ENCODE measurements around the gene PLCB1. TPM values are rescaled to one million over a fixed set of nuclear protein-coding genes. Genes with fewer than 3 reads are reported as not detected.

Gene PLCB1
- total RNA-seq, 1 experiment from 2014 or later = 16.0 TPM

DNA sequence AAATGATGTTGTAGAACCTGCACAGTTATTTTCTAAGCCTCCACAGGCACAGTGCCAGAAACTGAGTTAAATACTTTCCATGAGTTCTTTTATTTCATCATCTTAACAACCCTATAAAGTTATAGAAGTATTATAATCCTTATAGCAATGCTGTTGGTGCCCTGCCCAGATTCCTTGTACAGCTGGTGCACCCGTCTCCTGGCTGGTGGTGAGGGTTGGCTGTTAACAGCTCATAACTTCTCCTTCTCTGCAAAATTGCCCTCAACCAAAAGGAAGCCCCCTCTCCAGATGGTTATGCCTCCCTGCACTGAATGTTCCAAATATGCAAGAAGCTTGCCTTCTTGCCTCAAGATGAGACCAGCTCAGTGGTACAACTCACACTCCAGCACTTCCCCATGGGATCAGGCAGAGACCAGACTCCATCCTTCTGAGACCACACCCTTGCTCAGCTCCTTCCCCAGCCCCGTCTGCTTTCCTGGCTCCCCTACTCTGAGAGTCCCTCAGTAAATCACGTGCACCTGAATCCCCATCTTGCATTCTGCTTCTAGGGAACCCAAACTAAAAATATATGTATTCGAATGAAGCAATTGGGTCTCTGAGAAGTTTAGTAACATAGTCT, 632.4 kb downstream of the PLCB1 start:
- Histone ChIP-seq H3K36me3 (no peaks in the 10 kb centered on the region), H3K9me3 (no peaks in the 10 kb centered on the region), H3K4me3 (no peak overlapping the region), H3K27me3 (no peaks in the 10 kb centered on the region)
- peak; percentile 94 for DNase-seq

DNA sequence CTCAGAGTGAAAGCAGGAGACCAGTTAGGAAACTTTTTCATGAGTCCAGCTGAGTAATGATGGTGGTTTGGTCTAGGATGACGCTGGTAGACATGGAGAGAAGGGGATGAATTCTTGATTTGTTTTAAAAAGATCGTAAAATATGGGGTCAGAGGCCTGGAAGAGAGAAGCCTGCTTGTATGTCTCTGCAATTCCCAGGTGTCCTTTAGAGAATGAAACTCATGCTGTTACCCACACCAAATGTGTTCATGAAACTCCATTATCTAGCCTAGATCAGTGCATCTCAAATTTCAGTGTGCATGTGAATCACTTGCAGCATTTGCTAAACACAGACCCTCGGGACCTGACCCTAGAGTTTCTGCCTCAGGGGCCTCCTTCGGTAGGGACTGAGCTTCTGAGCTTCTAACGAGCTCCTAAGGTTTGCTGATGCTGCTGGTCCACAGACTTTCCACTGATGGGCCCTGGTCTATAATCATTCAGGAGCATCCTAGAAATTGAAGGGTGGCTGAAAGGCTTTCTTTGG, 634.9 kb downstream of the PLCB1 start:
- Histone ChIP-seq H3K9me3 (no peaks in the 10 kb centered on the region), H3K36me3 (no peaks in the 10 kb centered on the region; the same call in 1 of the 2 replicates), H3K27me3 (no peaks in the 10 kb centered on the region), H3K4me3 (no peak overlapping the region)
- DNase-seq = no peak

DNA sequence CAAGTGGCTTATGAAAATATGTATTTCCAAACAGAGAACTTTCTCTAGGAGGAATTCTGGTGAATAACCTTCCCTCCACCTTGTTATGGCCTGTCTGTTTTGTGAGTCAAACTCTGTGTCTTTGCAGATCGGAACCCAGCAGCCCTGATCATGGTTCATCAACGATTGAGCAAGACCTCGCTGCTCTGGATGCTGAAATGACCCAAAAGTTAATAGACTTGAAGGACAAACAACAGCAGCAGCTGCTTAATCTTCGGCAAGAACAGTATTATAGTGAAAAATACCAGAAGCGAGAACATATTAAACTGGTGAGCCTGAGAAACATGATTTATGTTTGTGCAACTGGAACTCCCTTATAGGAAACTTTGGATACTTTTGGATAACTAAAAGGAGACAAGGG, 642.3 kb downstream of the PLCB1 start:
- Histone ChIP-seq H3K27me3 (no peaks in the 10 kb centered on the region), H3K9me3 (no peaks in the 10 kb centered on the region), H3K36me3 (no peaks in the 10 kb centered on the region; the same call in 1 of the 2 replicates), H3K4me3 (no peak overlapping the region)
- DNase-seq = no peak

DNA sequence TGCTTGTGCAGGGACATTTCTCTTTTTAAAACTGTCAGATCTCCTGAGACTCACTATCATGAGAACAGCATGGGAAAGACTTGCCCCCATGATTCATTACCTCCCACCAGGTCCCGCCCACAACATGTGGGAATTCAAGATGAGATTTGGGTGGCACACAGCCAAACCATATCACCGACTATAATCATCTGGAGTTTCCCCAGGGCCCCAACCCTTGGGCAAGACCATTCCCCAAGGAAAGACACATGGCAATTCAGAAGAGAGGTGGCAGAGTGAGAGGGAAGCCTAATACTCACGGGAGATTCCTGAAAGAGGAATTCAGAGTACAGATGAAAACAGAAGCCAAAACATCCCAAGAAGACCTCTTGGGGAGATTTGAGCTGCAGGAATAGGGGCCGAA, 645.8 kb downstream of the PLCB1 start:
- H3K27me3 ChIP-seq = no peaks in the 10 kb centered on the region
- H3K9me3 ChIP-seq = 0 out of 2 replicates have a peak, but pooled peaks cover 2% of the 10 kb centered on the region
- DNase-seq = no peak
- no peak overlapping the region for H3K4me3 ChIP-seq
- H3K36me3 ChIP-seq = no peaks in the 10 kb centered on the region

DNA sequence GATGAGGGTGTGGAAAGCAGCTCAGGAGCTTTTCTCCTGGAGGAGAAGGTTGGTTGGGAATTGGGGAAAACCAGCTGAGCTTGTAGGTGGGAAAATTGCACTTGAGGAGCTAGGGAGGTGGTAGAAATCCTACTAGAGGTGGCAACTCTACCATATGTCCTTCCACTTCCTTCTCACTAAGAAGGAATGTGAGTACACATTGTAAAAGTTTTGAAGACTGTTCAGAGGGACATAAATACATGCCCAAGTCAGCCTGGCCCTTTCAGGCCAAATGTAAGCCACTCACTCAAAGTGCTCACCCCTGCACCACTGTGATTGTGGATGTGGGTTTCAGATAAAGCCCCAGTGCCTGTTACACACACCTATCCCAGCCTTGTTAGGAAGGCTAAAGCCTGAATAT, 646.3 kb downstream of the PLCB1 start:
- Histone ChIP-seq H3K9me3 (0 out of 2 replicates have a peak, but pooled peaks cover 2% of the 10 kb centered on the region), H3K4me3 (no peak overlapping the region), H3K36me3 (no peaks in the 10 kb centered on the region), H3K27me3 (no peaks in the 10 kb centered on the region)
- DNase-seq = no peak

DNA sequence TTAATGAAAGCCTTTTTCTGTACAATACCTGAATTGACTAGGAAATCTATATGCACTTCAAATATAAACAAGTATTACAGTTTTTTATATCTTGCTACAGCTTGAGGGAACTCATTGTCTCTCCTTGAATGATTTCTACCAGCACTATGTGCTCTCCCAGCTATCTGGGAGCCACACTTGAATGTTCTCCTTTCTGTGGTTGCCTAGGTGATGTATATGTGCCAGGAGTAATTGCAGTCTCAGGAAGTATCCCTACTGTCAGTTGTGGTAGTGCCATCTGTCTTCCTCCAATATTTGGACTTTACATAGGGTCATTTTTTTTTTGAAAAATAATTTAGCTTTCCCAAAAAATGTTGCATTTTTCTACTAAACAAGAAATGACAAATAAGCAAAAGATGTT, 648.8 kb downstream of the PLCB1 start:
- Histone ChIP-seq H3K27me3 (no peaks in the 10 kb centered on the region), H3K9me3 (0 out of 2 replicates have a peak, but pooled peaks cover 2% of the 10 kb centered on the region), H3K36me3 (no peaks in the 10 kb centered on the region), H3K4me3 (no peak overlapping the region)
- DNase-seq = no peak

DNA sequence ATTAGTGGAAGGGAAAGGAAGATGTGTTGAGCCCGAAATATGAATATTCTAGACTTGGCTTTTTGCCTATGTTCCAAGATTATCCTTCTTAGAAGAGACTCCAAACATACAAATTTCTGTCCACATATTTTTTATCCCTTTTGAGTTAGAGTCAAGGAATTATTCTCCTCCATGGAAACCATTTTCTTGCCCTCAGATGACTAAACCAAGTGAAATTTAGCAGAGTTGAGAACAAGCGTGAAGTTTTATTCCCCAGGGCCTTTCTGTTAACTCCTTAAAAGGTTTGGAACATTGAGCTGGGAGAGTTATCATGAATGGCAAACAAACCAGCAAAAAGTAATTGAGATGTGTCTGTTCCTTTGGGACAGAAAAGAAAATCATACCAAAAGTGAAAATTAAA, 650.7 kb downstream of the PLCB1 start:
- Histone ChIP-seq H3K27me3 (no peaks in the 10 kb centered on the region), H3K9me3 (0 out of 2 replicates have a peak, but pooled peaks cover 2% of the 10 kb centered on the region), H3K4me3 (no peak overlapping the region), H3K36me3 (no peaks in the 10 kb centered on the region)
- no peak for DNase-seq

DNA sequence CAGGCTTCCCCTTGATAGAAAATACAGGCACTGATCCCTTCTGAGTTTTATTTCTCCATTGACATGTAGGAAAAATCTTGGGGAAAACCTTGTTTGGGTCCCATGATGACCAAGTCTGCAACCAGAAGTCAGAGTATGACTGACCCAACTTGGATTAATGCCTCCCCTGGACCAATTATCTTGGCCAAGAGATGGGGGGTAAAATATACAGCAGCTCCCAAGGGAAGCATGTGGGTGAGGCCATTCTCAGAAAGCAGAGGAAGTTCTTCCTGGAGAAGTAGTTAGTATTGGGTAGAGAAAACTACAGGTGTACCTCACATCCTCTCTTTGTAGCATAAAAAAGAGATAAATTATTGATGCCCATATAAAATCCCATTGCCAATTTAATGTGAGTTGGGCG, 651.7 kb downstream of the PLCB1 start:
- no peak for DNase-seq
- H3K36me3 ChIP-seq = no peaks in the 10 kb centered on the region
- H3K27me3 ChIP-seq = no peaks in the 10 kb centered on the region
- H3K4me3 ChIP-seq = no peak overlapping the region
- H3K9me3 ChIP-seq = 0 out of 2 replicates have a peak, but pooled peaks cover 2% of the 10 kb centered on the region

DNA sequence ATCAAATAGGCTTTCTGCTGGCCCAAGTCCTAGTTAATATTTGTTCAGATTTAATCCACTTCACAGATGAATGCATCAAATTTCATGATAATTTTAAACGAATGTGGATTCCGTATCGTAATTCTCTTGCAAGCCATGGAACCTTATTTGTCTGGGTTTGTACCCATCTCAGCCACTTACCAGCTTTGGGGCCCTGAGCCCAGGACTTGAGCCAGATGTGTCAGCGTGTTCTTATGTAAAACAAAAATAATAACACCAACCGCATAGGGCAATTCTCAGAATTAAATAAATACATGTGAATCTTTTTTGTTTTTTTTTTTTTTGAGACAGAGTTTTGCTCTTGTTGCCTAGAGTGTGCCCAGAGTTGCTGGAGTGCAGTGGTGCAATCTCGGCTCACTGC, 654.3 kb downstream of the PLCB1 start:
- Histone ChIP-seq H3K27me3 (no peaks in the 10 kb centered on the region), H3K36me3 (no peaks in the 10 kb centered on the region), H3K4me3 (no peak overlapping the region), H3K9me3 (0 out of 2 replicates have a peak, but pooled peaks cover 1% of the 10 kb centered on the region)
- DNase-seq = no peak

DNA sequence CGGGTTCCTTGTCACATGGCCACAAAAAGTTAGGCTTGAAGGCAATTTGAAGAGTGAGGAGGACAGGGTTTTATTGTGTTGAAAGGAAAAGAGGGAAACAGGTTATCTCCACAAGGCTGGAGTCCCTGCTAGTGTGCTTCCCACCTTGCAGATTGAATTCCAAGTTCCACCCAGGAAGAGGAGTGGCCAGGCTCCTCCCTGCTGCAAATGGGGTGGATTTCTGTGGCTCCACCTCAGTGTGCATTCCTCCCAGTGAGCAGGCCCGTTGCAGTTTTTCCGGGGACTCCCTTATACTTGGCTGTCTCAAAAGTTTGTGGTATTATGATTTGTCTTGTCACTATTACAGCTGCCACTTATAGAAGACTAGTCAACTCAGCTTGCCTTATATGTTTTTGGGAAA, 655.0 kb downstream of the PLCB1 start:
- Histone ChIP-seq H3K4me3 (no peak overlapping the region), H3K9me3 (no peaks in the 10 kb centered on the region), H3K27me3 (no peaks in the 10 kb centered on the region), H3K36me3 (no peaks in the 10 kb centered on the region)
- DNase-seq = no peak

DNA sequence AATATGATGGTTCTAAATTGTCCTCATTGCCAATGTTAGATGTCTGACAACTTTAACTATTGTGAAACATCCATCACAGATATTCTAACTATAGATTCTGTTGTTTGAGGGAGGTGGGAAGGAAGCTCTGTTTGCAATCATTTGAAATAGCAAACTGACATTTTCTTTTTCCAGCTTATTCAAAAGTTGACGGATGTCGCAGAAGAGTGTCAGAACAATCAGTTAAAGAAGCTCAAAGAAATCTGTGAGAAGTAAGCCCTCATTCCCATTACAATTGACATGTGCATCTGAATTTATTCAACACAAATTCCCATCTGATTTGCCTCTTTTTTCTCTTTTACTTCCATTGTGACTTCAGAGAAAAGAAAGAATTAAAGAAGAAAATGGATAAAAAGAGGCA, 656.2 kb downstream of the PLCB1 start:
- H3K9me3 ChIP-seq = no peaks in the 10 kb centered on the region
- no peaks in the 10 kb centered on the region for H3K36me3 ChIP-seq
- no peak overlapping the region for H3K4me3 ChIP-seq
- DNase-seq = no peak
- no peaks in the 10 kb centered on the region for H3K27me3 ChIP-seq

DNA sequence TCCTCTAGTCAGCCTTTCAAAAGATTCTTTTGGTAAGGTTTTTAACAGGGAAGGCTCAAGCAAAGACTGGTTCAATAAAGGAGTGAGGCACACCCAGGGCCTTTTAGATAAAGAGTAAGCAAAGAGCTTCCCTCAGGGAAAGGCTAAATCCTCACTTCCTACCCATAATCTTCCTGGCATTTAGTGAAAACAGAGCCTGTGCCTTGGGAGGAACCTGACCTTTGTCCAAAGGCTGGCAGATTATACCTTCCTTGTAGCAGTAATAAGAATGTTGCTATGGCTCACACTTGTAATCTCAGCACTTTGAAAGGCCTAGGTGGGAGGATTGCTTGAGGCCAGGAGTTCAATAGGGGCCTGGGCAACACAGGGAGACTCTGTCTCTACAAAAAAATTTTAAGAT, 656.8 kb downstream of the PLCB1 start:
- Histone ChIP-seq H3K36me3 (no peaks in the 10 kb centered on the region), H3K4me3 (no peak overlapping the region), H3K27me3 (no peaks in the 10 kb centered on the region), H3K9me3 (no peaks in the 10 kb centered on the region)
- no peak for DNase-seq

DNA sequence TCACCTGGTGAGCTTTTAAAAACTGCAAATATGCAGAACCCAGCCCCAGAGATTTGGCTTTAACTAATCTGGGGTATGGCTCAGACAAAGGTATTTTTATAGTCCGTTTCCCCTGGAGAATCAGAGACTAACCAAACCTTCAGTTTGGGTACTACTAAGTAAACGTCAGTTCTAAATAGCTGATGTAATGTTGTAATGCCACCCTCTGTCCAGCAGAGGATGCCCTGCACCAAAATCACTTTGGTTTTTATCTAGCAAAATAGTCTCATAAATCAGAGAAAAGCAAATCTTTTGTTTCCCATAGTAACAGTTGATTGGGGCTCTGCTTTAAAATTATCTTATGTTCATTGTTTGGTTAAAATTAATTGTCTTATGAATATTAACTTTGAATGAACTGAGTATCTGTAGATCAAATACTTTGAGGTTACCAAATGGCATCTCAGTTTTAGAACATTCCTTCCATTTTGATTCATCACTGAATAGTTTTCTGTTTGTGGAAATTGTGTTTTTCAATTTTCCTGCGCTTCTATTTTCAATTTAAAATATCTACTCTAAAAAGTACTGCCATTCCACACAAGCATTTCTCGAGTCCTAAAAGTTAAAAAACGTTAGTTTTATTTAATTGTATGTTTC, 658.5 kb downstream of the PLCB1 start:
- H3K36me3 ChIP-seq = no peaks in the 10 kb centered on the region
- no peak overlapping the region for H3K4me3 ChIP-seq
- DNase-seq = peak; percentile 10
- no peaks in the 10 kb centered on the region for H3K9me3 ChIP-seq
- H3K27me3 ChIP-seq = no peaks in the 10 kb centered on the region

DNA sequence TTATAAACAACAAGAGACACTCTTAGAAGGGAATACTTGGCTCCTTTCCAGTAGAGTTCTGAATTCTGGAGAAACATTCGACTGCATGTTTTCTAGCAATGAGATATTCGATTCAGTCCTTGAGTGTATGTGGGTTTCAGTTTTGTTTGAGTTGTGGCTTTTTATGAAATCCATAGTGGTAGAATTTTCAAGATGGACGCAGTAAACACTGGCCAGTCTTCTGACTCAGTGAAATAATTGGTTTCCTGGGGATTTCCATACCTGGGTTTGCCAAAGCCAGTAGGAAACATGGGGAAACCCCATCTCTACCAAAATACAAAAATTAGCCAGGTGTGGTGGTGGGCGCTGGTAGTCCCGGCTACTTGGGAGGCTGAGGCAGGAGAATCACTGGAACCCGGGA, 663.3 kb downstream of the PLCB1 start:
- no peaks in the 10 kb centered on the region for H3K36me3 ChIP-seq
- no peaks in the 10 kb centered on the region; the same call in 1 of the 2 replicates for H3K9me3 ChIP-seq
- H3K27me3 ChIP-seq = no peaks in the 10 kb centered on the region
- H3K4me3 ChIP-seq = no peak overlapping the region
- DNase-seq = no peak

DNA sequence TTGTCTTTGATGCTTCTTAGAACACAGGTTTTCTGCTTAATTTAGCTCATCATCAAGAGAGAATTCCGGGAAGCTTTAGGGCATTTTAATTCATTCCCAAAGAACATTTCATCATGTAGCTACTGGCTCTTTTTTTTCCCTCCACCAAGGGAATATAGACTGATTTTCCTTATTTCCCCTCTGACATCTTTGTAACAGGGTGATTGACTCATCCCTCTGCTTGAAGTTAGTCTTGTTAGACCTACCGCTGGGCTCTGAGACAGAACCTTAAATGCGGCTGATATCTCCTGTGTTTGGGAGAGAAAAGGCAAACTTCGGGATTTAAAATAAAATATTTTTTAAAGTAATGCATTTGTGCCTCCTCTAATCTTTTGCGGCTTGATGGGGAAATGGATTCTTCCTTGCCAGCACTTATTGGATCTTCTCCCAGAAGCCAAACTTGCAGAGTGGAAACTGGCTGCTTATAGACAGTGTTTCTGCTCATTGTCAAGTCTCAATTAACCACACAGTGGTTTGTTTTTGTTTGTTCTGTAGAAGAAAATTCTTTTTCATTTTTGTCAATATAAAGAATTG, 664.1 kb downstream of the PLCB1 start:
- H3K27me3 ChIP-seq = no peaks in the 10 kb centered on the region
- no peaks in the 10 kb centered on the region; the same call in 1 of the 2 replicates for H3K9me3 ChIP-seq
- no peaks in the 10 kb centered on the region for H3K36me3 ChIP-seq
- DNase-seq = peak; percentile 13
- H3K4me3 ChIP-seq = no peak overlapping the region

DNA sequence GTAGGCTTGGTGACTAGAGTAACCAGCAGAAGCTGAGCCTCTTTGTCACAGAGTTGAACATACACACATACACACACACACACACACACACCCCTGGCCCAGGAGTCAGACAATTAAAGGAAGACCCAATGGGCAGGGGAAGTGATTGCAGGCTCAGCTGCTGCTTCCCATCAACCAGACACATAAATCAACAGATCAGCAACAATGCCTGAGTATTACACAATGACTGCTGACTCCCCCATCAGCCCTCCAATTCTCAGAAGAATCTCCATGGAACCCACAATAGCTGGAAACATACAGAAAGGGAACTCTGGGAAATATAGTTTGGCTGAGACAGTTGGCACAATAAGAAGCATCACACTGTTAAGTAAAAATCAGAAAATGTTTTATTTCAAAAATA, 666.4 kb downstream of the PLCB1 start:
- DNase-seq = no peak

DNA sequence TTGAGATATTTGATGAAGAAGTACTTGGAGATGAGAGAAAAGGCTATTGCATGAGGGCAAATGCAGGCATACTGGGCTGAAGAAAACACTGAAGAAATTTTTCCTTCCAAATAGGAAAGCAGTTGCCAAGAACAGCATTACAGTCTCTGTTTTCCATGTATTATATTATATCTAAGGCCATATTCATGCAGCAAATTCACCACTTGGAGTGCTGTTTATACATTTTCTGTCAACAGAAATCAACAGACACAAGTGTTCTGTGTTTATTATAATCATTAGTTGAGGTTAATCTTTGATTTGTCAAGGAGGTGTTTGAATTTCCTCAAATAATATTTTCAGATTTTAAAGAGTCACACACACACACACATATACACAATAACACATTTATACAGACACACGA, 668.0 kb downstream of the PLCB1 start:
- Histone ChIP-seq H3K9me3 (no peaks in the 10 kb centered on the region; the same call in 1 of the 2 replicates), H3K36me3 (no peaks in the 10 kb centered on the region), H3K4me3 (no peak overlapping the region), H3K27me3 (no peaks in the 10 kb centered on the region)
- DNase-seq = no peak

More for the DNA sequence above, 666.4 kb downstream of the PLCB1 start:
- Histone ChIP-seq H3K27me3 (no peaks in the 10 kb centered on the region), H3K36me3 (no peaks in the 10 kb centered on the region), H3K4me3 (no peak overlapping the region), H3K9me3 (no peaks in the 10 kb centered on the region; the same call in 1 of the 2 replicates)

All from MG63 (cell line).